HG03108 (cell line): ENCODE measurements around the gene UBE2E2.

Experiments used
- ATAC-seq: cut with Tn5 transposase; IDR thresholded peaks from one replicate; pipeline ENCODE4 v1.9.1; 2021; ENCODE audit warnings: moderate library complexity; ENCODE audit not compliant: unreplicated experiment

The UBE2E2 gene

GRCh38 chr3:23468203-23468602, 265.1 kb downstream of the UBE2E2 start:
- no peak for ATAC-seq

- ATAC-seq = no peak
Observed at GRCh38 chr3:23474580-23475357, 271.6 kb downstream of the UBE2E2 start.

- no peak for ATAC-seq
Observed at GRCh38 chr3:23475446-23475845, 272.3 kb downstream of the UBE2E2 start.

- no peak for ATAC-seq
Observed at GRCh38 chr3:23479026-23479425, 275.9 kb downstream of the UBE2E2 start.

- ATAC-seq = no peak
Observed at GRCh38 chr3:23479615-23480328, 276.6 kb downstream of the UBE2E2 start.

GRCh38 chr3:23480329-23480714, 277.2 kb downstream of the UBE2E2 start:
- no peak for ATAC-seq

- ATAC-seq = no peak
Observed at GRCh38 chr3:23481011-23481615, 278.0 kb downstream of the UBE2E2 start.

- ATAC-seq = no peak
Observed at GRCh38 chr3:23481616-23482278, 278.6 kb downstream of the UBE2E2 start.

GRCh38 chr3:23484386-23484785, 281.3 kb downstream of the UBE2E2 start:
- ATAC-seq = no peak

GRCh38 chr3:23485922-23486321, 282.8 kb downstream of the UBE2E2 start:
- ATAC-seq = no peak

- ATAC-seq = no peak
Observed at GRCh38 chr3:23487015-23487414, 283.9 kb downstream of the UBE2E2 start.

GRCh38 chr3:23488618-23489017, 285.5 kb downstream of the UBE2E2 start:
- ATAC-seq = no peak

GRCh38 chr3:23489300-23490158, 286.4 kb downstream of the UBE2E2 start:
- ATAC-seq = no peak

- ATAC-seq = no peak
Observed at GRCh38 chr3:23490459-23490858, 287.3 kb downstream of the UBE2E2 start.

- no peak for ATAC-seq
Observed at GRCh38 chr3:23492057-23492456, 288.9 kb downstream of the UBE2E2 start.

GRCh38 chr3:23493889-23494288, 290.8 kb downstream of the UBE2E2 start:
- ATAC-seq = no peak

GRCh38 chr3:23494967-23495366, 291.8 kb downstream of the UBE2E2 start:
- no peak for ATAC-seq

GRCh38 chr3:23495507-23495906, 292.4 kb downstream of the UBE2E2 start:
- no peak for ATAC-seq

GRCh38 chr3:23496165-23496564, 293.0 kb downstream of the UBE2E2 start:
- ATAC-seq = peak; percentile 76

- ATAC-seq = no peak
Observed at GRCh38 chr3:23497156-23497555, 294.0 kb downstream of the UBE2E2 start.
